ENCODE data around the gene TEP1. TPM values are rescaled to one million over a fixed set of nuclear protein-coding genes. Genes with fewer than 3 reads are reported as not detected.

The TEP1 gene
- total and polyA plus RNA-seq, 2 of the 8 experiments (the other 6 are each of a cell fraction or from before 2014, with no cell fraction given): 6.9 to 10.7 TPM

DNA sequence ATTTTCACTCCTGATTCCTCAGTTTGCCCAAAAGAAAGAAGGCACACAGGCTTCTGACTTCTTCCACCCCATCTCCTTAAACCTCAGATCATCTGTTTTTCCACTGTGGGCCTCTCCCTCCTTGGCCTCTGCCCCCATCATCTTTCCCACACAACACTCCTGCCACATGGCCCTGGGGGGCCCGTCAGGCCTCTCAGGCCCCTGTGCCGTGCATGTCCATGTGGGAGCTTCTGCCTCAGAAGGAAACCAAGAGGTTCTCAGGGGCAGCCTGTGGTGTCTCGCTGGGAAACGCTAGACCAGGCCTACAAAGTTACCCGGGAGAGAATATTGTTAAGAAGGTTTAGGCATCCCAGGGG, 14.7 kb upstream of the TEP1 start:
- no peak overlapping the region for H3K4ac ChIP-seq (replicated peaks; ENCODE audit: insufficient read length, low read depth, low read length)
- H3K27me3 ChIP-seq (replicated peaks in 1 of 4; ENCODE audit: control insufficient read depth in 3 of 4, extremely low read depth in 1 of 4, insufficient read depth in 3 of 4, low read length in 3 of 4): no peaks in the 10 kb centered on the region
- H2BK12ac ChIP-seq (ENCODE audit: low read depth, low read length): no peak overlapping the region
- H3K79me2 ChIP-seq (ENCODE audit: control insufficient read depth in 1 of 2, insufficient read depth in 2 of 2, low read length in 2 of 2): no peaks in the 10 kb centered on the region
- H2AK5ac ChIP-seq (ENCODE audit: low read depth, low read length): no peak overlapping the region
- POLR2A ChIA-PET (ENCODE audit: partially characterized antibody): interaction anchor here (1.0 to 1.4 kb wide), 3 partner anchors 13 to 42 kb away, joined by 3 to 4 read pairs (median 3); no protein-coding TSS in a partner anchor
- no peak overlapping the region for H2BK15ac ChIP-seq (ENCODE audit: low read length)
- no peak overlapping the region for H3K56ac ChIP-seq (replicated peaks; ENCODE audit: insufficient read length, low read depth, low read length)
- H3K14ac ChIP-seq (ENCODE audit: insufficient read length): no peak overlapping the region
- H3K18ac ChIP-seq (ENCODE audit: extremely low read depth, low read length): no peak overlapping the region
- H2BK20ac ChIP-seq (ENCODE audit: low read length): no peak overlapping the region
- no peak overlapping the region for H4K8ac ChIP-seq (ENCODE audit: extremely low read depth, insufficient read depth, low read length)
- no peak overlapping the region for H3K27ac ChIP-seq (ENCODE audit: low read depth, low read length)
- no peak overlapping the region for H3K9ac ChIP-seq (replicated peaks in 1 of 4; ENCODE audit: extremely low read depth in 1 of 4, low read depth in 3 of 4, low read length in 3 of 4)
- no peak overlapping the region for H3K4me2 ChIP-seq (ENCODE audit: insufficient read depth in 1 of 2, low read depth in 2 of 2, low read length in 2 of 2)
- no peaks in the 10 kb centered on the region for H3K36me3 ChIP-seq (ENCODE audit: control insufficient read depth in 2 of 4, insufficient read depth in 4 of 4, low read length in 3 of 4)
- H2AFZ ChIP-seq (ENCODE audit: low read length): no peak overlapping the region; the same call in 1 of the 2 replicates
- H3K9me3 ChIP-seq (ENCODE audit: insufficient read depth in 2 of 2, low read depth in 1 of 2, low read length in 1 of 2): no peaks in the 10 kb centered on the region
- peaks cover 2% of the 10 kb centered on the region; the same call in 1 of the 2 replicates for H3K23me2 ChIP-seq (ENCODE audit: low read depth, low read length)
- 98% methylated on average over 4 of the region's 5 CpGs; no CpG with 5 or more reads in 1 of the 2 experiments for WGBS, 2 experiments (ENCODE audit: extremely low coverage in 1 of 2, insufficient coverage in 1 of 2, insufficient read length in 1 of 2, insufficient replicate concordance in 2 of 2, low coverage in 1 of 2, low lambda C conversion rate in 2 of 2, missing lambda C conversion rate in 1 of 2)
- CTCF ChIA-PET (ENCODE audit: partially characterized antibody): interaction anchor here (0.6 kb wide), 1 partner anchor 35 kb away, joined by 3 read pairs; no protein-coding TSS in a partner anchor
- no peak overlapping the region for H3K4me3 ChIP-seq (ENCODE audit: extremely low read depth in 1 of 4, insufficient read depth in 2 of 4, low read depth in 3 of 4, low read length in 4 of 4)
- H3K4me1 ChIP-seq (replicated peaks in 1 of 4; ENCODE audit: control insufficient read depth in 3 of 4, insufficient read depth in 4 of 4, low read length in 3 of 4): no peaks in the 10 kb centered on the region
- no peak overlapping the region for H2BK5ac ChIP-seq (ENCODE audit: low read depth, low read length)
- FAIRE-seq (no peak), DNase-seq (ENCODE audit: low read depth in 1 of 2, low spot score in 2 of 2) (no peak)
- H3K23ac ChIP-seq (ENCODE audit: insufficient read length): no peak overlapping the region
- no peak overlapping the region for H4K5ac ChIP-seq (ENCODE audit: insufficient read length, low read depth, low read length)
- no peak overlapping the region for H4K91ac ChIP-seq (replicated peaks; ENCODE audit: insufficient read length, low read length)
- H4K20me1 ChIP-seq (replicated peaks in 1 of 2; ENCODE audit: control insufficient read depth in 1 of 2, insufficient read depth in 2 of 2, low read length in 2 of 2): no peaks in the 10 kb centered on the region
- H3K79me1 ChIP-seq (ENCODE audit: low read depth, low read length): no peaks in the 10 kb centered on the region
- no peak overlapping the region for H2BK120ac ChIP-seq (replicated peaks; ENCODE audit: low read depth, low read length)
- no peak for TF ChIP-seq HDAC2 (IDR thresholded peaks at IDR 0.05; ENCODE audit: borderline replicate concordance in 1 of 2, low read depth in 2 of 2, low read length in 2 of 2)
- TF ChIP-seq TAF7 (optimal IDR thresholded peaks at IDR 0.05; ENCODE audit: borderline replicate concordance, low read depth, low read length): no peak
- no peak for TF ChIP-seq ATF2 (IDR thresholded peaks at IDR 0.05; ENCODE audit: low read length)
- no peak for TF ChIP-seq EP300 (IDR thresholded peaks at IDR 0.05; ENCODE audit: borderline replicate concordance in 1 of 2, low read depth in 2 of 2, low read length in 2 of 2)
- no peak for TF ChIP-seq CTBP2 (IDR thresholded peaks at IDR 0.05; ENCODE audit: borderline replicate concordance, insufficient read depth, insufficient read length, low read length)
- no peak for TF ChIP-seq JUN (IDR thresholded peaks at IDR 0.05; ENCODE audit: low read depth, low read length)
- no peak for TF ChIP-seq SIN3A (conservative IDR thresholded peaks at IDR 0.05 in 1 of 2, IDR thresholded peaks at IDR 0.05 in 1 of 2; ENCODE audit: low read depth in 1 of 2, low read length in 2 of 2)
- no peak for TF ChIP-seq YY1 (IDR thresholded peaks at IDR 0.05; ENCODE audit: low read depth, low read length)
- no peak for TF ChIP-seq SRF (IDR thresholded peaks at IDR 0.05; ENCODE audit: low read depth, low read length)
- TF ChIP-seq KDM5A (IDR thresholded peaks at IDR 0.05; ENCODE audit: low read length): no peak
- no peak for TF ChIP-seq TEAD4 (IDR thresholded peaks at IDR 0.05; ENCODE audit: low read depth, low read length)
- no peak for TF ChIP-seq CBX8 (IDR thresholded peaks at IDR 0.05; ENCODE audit: borderline replicate concordance, low read depth, low read length)
